OCI-LY7 (cell line): ENCODE measurements around the gene PDGFB.

ENCODE experiments used
- CTCF ChIP-seq: fragments of 200-600 bp; sonication (generic); conservative IDR thresholded peaks from 2 replicates; pipeline ENCODE4 v1.5.1; 2014; ENCODE audit warnings: mild to moderate bottlenecking, antibody characterized with exemption, low read length, moderate library complexity, mixed read lengths
- EZH2phosphoT487 ChIP-seq: fragments of 200-600 bp; sonication (generic); IDR thresholded peaks from 2 replicates; pipeline ENCODE4 v1.6.1; 2018; ENCODE audit warnings: low read depth, borderline replicate concordance, mild to moderate bottlenecking, mixed run types, antibody characterized with exemption, low read length, moderate library complexity, mixed read lengths

DNA sequence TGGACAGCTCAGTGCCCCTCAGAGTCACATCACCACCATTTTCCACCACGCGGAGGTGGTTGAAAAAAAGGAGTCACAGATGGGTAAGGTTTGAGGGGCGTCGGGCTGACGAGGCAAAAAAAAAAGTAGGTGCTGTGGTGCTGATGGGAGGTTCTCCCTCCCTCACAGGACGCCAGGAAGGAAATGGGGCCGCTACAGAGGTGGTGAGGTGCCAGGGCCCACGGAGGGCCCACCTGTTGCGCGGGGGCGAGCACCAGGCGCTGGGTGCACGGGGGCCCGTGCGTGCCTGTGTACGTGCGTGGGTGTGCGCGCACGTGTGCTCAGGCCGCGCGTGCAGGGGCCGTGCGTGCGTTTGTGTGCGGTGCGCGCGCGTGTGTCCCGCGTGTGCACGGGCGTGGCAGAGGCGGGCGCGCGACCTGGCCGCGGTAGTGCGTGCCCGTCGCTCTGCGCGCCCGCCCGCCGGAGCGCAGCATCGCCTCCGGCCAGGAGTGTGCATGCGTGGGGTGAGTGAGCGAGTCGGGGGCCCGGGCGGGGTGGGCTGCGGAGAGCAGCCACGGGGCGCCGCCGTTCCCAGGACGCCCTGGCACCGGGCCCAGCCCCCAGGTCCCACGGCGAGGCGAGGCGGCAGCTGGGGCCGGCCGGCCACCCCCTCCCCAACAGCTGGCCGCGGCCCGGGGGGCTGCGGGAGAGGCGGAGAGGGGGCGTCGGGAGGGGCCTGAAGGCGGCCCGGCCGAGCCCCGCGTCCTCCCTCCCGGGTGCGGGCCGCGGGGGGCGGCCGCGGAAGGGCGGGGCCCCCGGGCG, 2.8 kb downstream of the PDGFB start:
- TF ChIP-seq CTCF (no peak), EZH2phosphoT487 (no peak)
